Left ventricle myocardium inferior (tissue), 1 donor: Measurements from ENCODE around the gene ADCY6. TPM values are rescaled to one million over a fixed set of nuclear protein-coding genes. Genes with fewer than 3 reads are reported as not detected.
"Not testable (repeated sequence)": the region's sequence is repeated elsewhere in the genome, so short reads cannot be mapped to it uniquely, and the experiment has no call there.

Experiments used
- DNase-seq: peaks from one replicate; pipeline ENCODE4 v3.0.0-alpha.2; 2020
- H3K27ac ChIP-seq: fragments of 200-600 bp; replicated peaks from 2 replicates; pipeline ENCODE4 v1.8.0; 2021
- H3K27me3 ChIP-seq: fragments of 200-600 bp; 2 replicates; pipeline ENCODE4 v1.8.0; 2021; ENCODE audit warnings: low read depth
- H3K36me3 ChIP-seq: fragments of 200-600 bp; 2 replicates; pipeline ENCODE4 v1.8.0; 2021
- H3K4me1 ChIP-seq: fragments of 200-600 bp; 2 replicates; pipeline ENCODE4 v1.8.0; 2021
- H3K4me3 ChIP-seq: fragments of 200-600 bp; 2 replicates; pipeline ENCODE4 v1.8.0; 2021; ENCODE audit warnings: mild to moderate bottlenecking, moderate library complexity
- H3K9me3 ChIP-seq: fragments of 200-600 bp; replicated peaks from 2 replicates; pipeline ENCODE4 v1.8.0; 2021
- CTCF ChIP-seq: fragments of 200-600 bp; IDR thresholded peaks from 2 replicates; pipeline ENCODE4 v1.8.0; 2021; ENCODE audit warnings: antibody characterized with exemption, mild to moderate bottlenecking, borderline replicate concordance
- intact Hi-C: fragments of 100-400 bp; cut with micrococcal nuclease; formaldehyde crosslinking; loops from one replicate; pipeline ENCODE4 v1.11.0; 2022
- total RNA-seq: library from RNA; stranded (reverse); fragmentation: NEBNext Ultra II Directional; extraction: Animal tissue kit (Norgen Biotek cat#: 25700); gene quantifications from one replicate; pipeline ENCODE4 v1.2.1, GENCODE V29; 2021
- donor health status: DM: no; HTN: yes; CAD: no; lungs with severe emphysema.

The ADCY6 gene
- total RNA-seq, 1 donor from 2014 or later, result 98.4 TPM

DNA sequence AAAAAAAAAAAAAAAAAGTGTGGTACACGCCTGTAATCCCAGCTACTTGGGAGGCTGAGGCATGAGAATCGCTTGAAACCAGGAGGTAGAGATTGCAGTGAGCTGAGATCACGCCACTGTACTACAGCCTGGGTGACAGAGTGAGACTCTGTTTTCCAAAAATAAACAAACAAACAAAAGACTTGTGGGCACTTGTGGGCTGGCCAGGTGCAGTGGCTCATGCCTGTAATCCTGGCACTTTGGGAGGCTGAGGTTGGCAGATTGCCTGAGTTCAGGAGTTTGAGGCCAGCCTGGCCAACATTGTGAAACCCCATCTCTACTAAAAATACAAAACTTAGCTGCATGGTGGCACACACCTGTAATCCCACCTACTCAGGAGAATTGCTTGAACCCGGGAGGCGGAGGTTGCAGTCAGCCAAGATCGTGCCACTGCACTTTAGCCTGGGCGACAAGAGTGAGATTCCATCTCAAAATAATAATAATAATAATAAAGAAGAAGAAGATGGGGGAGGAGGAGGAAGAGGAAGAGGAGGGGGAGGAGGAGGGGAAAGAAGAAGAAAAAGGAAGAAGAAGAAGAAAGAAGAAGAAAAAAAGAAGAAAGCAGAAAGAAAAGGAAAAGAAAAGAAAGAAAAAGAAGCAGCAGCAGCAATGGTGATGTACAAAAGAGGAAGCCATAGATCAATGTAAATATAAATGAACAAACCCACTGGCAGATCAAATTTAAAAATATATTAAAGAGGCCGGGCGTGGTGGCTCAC lies 44.5 kb downstream of the ADCY6 start:
- Histone ChIP-seq H3K27ac (no peak overlapping the region), H3K4me3 (no peak overlapping the region), H3K9me3 (no peaks in the 10 kb centered on the region), H3K36me3 (no peaks in the 10 kb centered on the region), H3K4me1 (no peaks in the 10 kb centered on the region), H3K27me3 (peaks cover 43% of the 10 kb centered on the region)
- no peak for DNase-seq
- no peak for TF ChIP-seq CTCF
- intact Hi-C loops, result no loop called here

- Histone ChIP-seq H3K27me3 (peaks cover 55% of the 10 kb centered on the region), H3K4me1 (no peaks in the 10 kb centered on the region), H3K36me3 (no peaks in the 10 kb centered on the region), H3K9me3 (no peaks in the 10 kb centered on the region), H3K4me3 (no peak overlapping the region), H3K27ac (no peak overlapping the region)
- intact Hi-C loops, result no loop called here
- TF ChIP-seq CTCF, result no peak
- DNase-seq, result no peak
Observed at GRCh38 chr12:48739618-48740269, 49.1 kb downstream of the ADCY6 start.

- no peak for DNase-seq
- intact Hi-C loops, result no loop called here
- H3K9me3 ChIP-seq, result no peaks in the 10 kb centered on the region
- H3K4me3 ChIP-seq, result no peak overlapping the region
- peaks cover 32% of the 10 kb centered on the region for H3K27me3 ChIP-seq
- no peaks in the 10 kb centered on the region for H3K36me3 ChIP-seq
- no peak for TF ChIP-seq CTCF
- H3K4me1 ChIP-seq, result no peaks in the 10 kb centered on the region
- no peak overlapping the region for H3K27ac ChIP-seq
Observed at GRCh38 chr12:48736456-48736855, 52.4 kb downstream of the ADCY6 start.

GRCh38 chr12:48728807-48729206 lies 60.1 kb downstream of the ADCY6 start:
- H3K4me3 ChIP-seq, result no peak overlapping the region
- TF ChIP-seq CTCF, result no peak

GRCh38 chr12:48720737-48721136 lies 68.2 kb downstream of the ADCY6 start:
- DNase-seq, H3K27me3 ChIP-seq, H3K4me3 ChIP-seq, intact Hi-C loops, H3K36me3 ChIP-seq, H3K27ac ChIP-seq: not testable (repeated sequence)
- peaks cover 15% of the 10 kb centered on the region for H3K9me3 ChIP-seq
- peaks cover 14% of the 10 kb centered on the region for H3K4me1 ChIP-seq

More at GRCh38 chr12:48728807-48729206, 60.1 kb downstream of the ADCY6 start:
- no peak for DNase-seq
- H3K36me3 ChIP-seq, result no peaks in the 10 kb centered on the region
- H3K27me3 ChIP-seq, result no peaks in the 10 kb centered on the region
- no peaks in the 10 kb centered on the region for H3K4me1 ChIP-seq
- H3K27ac ChIP-seq, result no peak overlapping the region
- intact Hi-C loops, result no loop called here
- H3K9me3 ChIP-seq, result no peaks in the 10 kb centered on the region

- H3K27me3 ChIP-seq, H3K4me3 ChIP-seq, H3K36me3 ChIP-seq, H3K27ac ChIP-seq, intact Hi-C loops, DNase-seq: not testable (repeated sequence)
- Histone ChIP-seq H3K4me1 (peaks cover 20% of the 10 kb centered on the region), H3K9me3 (peaks cover 15% of the 10 kb centered on the region)
Observed at GRCh38 chr12:48720171-48720570, 68.7 kb downstream of the ADCY6 start.

DNA sequence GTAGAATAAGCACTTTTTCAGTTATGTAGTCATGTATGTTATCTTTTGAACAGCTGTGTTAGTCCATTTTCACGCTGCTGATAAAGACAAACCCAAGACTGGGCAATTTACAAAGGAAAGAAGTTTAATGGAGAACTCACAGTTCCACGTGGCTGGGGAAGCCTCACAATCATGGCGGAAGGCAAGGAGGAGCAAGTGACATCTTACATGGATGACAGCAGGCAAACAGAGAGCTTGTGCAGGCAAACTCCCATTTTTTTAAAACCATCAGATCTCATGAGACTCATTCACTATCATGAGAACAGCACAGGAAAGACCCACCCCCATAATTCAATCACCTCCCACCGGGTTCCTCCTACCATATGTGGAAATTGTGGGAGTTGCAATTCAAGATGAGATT lies 69.9 kb downstream of the ADCY6 start:
- H3K4me3 ChIP-seq, H3K27me3 ChIP-seq, intact Hi-C loops, DNase-seq, H3K36me3 ChIP-seq, H3K27ac ChIP-seq: not testable (repeated sequence)
- Histone ChIP-seq H3K9me3 (peaks cover 15% of the 10 kb centered on the region), H3K4me1 (peaks cover 31% of the 10 kb centered on the region)
